Uterus (tissue), 2 donors: ENCODE data around the gene DACT2.
"Not testable (repeated sequence)": the region's sequence is repeated elsewhere in the genome, so short reads cannot be mapped to it uniquely, and the experiment has no call there.

Source experiments
- POLR2A ChIP-seq, 2 donors: fragments of 450-650 bp; IDR thresholded peaks; one replicate each; pipeline ENCODE4 v1.6.1; 2016; ENCODE audit warnings: antibody characterized with exemption in 2 of 2, mild to moderate bottlenecking in 1 of 2, moderate library complexity in 1 of 2
- TF ChIP-seq, protein P1 (sequence below), 4 experiments: fragments of 200-600 bp in 2 of 4; fragments of 450-650 bp in 2 of 4; sonication (generic) in 2 of 4; IDR thresholded peaks; one replicate each; pipeline ENCODE4 v1.5.1; 2016 to 2019; ENCODE audit warnings: antibody characterized with exemption in 4 of 4, mild to moderate bottlenecking in 2 of 4, moderate library complexity in 1 of 4

DNA sequence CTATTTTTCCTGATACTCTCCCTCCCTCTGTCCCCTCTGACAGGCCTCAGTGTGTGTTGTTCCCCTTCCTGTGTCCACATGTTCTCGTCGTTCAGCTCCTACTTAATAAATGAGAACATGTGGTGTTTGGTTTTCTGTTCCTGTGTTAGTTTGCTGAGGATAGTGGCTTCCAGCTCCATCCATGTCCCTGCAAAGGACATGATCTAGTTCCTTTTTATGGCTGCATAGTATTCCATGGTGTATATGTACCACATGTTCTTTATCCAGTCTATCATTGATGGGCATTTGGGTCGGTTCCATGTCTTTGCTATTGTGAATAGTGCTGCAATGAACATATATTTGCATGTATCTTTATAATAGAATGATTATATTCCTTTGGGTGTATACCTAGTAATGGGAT is 51.8 kb downstream of the DACT2 start:
- TF ChIP-seq POLR2A (IDR thresholded peaks at IDR 0.05), result not testable (repeated sequence)
- TF ChIP-seq, protein P1, sequence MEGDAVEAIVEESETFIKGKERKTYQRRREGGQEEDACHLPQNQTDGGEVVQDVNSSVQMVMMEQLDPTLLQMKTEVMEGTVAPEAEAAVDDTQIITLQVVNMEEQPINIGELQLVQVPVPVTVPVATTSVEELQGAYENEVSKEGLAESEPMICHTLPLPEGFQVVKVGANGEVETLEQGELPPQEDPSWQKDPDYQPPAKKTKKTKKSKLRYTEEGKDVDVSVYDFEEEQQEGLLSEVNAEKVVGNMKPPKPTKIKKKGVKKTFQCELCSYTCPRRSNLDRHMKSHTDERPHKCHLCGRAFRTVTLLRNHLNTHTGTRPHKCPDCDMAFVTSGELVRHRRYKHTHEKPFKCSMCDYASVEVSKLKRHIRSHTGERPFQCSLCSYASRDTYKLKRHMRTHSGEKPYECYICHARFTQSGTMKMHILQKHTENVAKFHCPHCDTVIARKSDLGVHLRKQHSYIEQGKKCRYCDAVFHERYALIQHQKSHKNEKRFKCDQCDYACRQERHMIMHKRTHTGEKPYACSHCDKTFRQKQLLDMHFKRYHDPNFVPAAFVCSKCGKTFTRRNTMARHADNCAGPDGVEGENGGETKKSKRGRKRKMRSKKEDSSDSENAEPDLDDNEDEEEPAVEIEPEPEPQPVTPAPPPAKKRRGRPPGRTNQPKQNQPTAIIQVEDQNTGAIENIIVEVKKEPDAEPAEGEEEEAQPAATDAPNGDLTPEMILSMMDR (IDR thresholded peaks at IDR 0.05), result not testable (repeated sequence)
